Ascending aorta (tissue), 2 donors: Measurements from ENCODE around the gene FAM53B. TPM values are rescaled to one million over a fixed set of nuclear protein-coding genes. Genes with fewer than 3 reads are reported as not detected.

Source experiments
- DNase-seq, 2 donors: peaks; one replicate each; pipeline ENCODE4 v3.0.0-alpha.2; 2019; ENCODE audit warnings: low spot score in 2 of 2
- H3K27ac ChIP-seq, 2 donors: fragments of 200-600 bp; sonication (generic); one replicate each; pipeline ENCODE4 v1.5.1; 2016 to 2017; ENCODE audit warnings: mild to moderate bottlenecking in 1 of 2
- H3K27me3 ChIP-seq: fragments of 200-600 bp; sonication (generic); one replicate; pipeline ENCODE4 v1.5.1; 2017
- H3K36me3 ChIP-seq, 2 donors: fragments of 200-600 bp; sonication (generic); one replicate each; pipeline ENCODE4 v1.5.1; 2016
- H3K4me1 ChIP-seq, 2 donors: fragments of 200-600 bp; sonication (generic); one replicate each; pipeline ENCODE4 v1.5.1; 2016 to 2017; ENCODE audit warnings: mild to moderate bottlenecking in 1 of 2
- H3K4me3 ChIP-seq, 2 donors: fragments of 200-600 bp; sonication (generic); one replicate each; pipeline ENCODE4 v1.5.1; 2016 to 2017; ENCODE audit warnings: mild to moderate bottlenecking in 1 of 2
- H3K9me3 ChIP-seq, 2 donors: fragments of 200-600 bp; sonication (generic); one replicate each; pipeline ENCODE4 v1.5.1; 2016
- intact Hi-C: fragments of 100-400 bp; cut with DNase I; formaldehyde crosslinking; loops from one replicate; pipeline ENCODE4 v1.15.1; 2023
- total RNA-seq: library from RNA; depleted of rRNA; stranded (reverse); fragments of >200 nt; gene quantifications from one replicate; pipeline ENCODE4 v1.1.0, GENCODE V29; 2016
- TF ChIP-seq, protein P1 (sequence below), 3 experiments: fragments of 200-600 bp in 2 of 3; fragments of 450-650 bp in 1 of 3; sonication (generic) in 2 of 3; IDR thresholded peaks; one replicate each; pipeline ENCODE4 v1.5.1; 2016 to 2019; ENCODE audit warnings: antibody characterized with exemption in 3 of 3, mild to moderate bottlenecking in 1 of 3, moderate library complexity in 1 of 3

FAM53B gene
- total RNA-seq, 1 donor from 2014 or later, result 52.5 TPM

DNA sequence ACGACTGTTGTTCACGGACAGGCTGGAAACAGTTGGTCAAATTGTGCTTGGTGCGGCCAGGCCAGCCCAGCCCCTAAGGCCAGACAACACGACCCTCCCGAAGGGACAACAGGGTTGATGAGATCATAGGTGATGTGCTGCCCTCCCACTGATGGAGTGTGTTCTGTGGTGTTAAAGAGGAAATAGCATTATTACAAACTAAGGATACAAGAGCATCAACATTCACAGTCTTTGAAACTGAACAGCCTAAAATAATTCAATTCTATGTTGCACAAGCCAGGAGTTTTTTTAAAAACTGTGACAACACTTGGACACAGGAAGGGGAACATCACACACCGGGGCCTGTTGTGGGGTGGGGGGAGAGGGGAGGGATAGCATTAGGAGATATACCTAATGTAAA, 87.6 kb downstream of the FAM53B start:
- H3K27me3 ChIP-seq, result no peaks in the 10 kb centered on the region
- intact Hi-C loops, result no loop called here
- no peaks in the 10 kb centered on the region for H3K9me3 ChIP-seq
- DNase-seq, result no peak
- H3K36me3 ChIP-seq, result no peaks in the 10 kb centered on the region
- peaks cover 0 to 2% of the 10 kb centered on the region in 2 donors for H3K4me1 ChIP-seq
- no peak overlapping the region for H3K27ac ChIP-seq
- TF ChIP-seq, protein P1, sequence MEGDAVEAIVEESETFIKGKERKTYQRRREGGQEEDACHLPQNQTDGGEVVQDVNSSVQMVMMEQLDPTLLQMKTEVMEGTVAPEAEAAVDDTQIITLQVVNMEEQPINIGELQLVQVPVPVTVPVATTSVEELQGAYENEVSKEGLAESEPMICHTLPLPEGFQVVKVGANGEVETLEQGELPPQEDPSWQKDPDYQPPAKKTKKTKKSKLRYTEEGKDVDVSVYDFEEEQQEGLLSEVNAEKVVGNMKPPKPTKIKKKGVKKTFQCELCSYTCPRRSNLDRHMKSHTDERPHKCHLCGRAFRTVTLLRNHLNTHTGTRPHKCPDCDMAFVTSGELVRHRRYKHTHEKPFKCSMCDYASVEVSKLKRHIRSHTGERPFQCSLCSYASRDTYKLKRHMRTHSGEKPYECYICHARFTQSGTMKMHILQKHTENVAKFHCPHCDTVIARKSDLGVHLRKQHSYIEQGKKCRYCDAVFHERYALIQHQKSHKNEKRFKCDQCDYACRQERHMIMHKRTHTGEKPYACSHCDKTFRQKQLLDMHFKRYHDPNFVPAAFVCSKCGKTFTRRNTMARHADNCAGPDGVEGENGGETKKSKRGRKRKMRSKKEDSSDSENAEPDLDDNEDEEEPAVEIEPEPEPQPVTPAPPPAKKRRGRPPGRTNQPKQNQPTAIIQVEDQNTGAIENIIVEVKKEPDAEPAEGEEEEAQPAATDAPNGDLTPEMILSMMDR (IDR thresholded peaks at IDR 0.05), result no peak
- H3K4me3 ChIP-seq, result no peak overlapping the region

DNA sequence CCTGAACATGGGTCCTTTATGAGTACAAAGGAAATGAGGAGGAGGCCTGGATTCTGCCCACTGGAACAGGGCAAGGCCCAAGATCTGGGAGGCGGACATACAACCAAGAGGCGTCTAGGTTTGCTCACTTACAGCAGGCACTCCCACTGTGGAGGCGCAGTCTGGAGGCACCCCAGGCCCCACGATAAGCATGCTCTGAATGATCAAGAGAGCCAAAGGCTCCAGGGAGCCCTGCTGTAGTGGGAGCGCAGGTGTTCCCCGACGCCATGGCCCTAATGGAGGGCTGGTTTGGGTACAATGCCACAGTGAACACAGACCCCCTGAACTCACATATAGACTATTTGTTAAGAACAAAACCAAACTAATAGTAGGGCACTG, 88.1 kb downstream of the FAM53B start:
- no peaks in the 10 kb centered on the region for H3K9me3 ChIP-seq
- no peak overlapping the region for H3K4me3 ChIP-seq
- DNase-seq, result no peak
- H3K27me3 ChIP-seq, result no peaks in the 10 kb centered on the region
- intact Hi-C loops, result no loop called here
- TF ChIP-seq, protein P1 (IDR thresholded peaks at IDR 0.05), result no peak
- peaks cover 0 to 2% of the 10 kb centered on the region in 2 donors for H3K4me1 ChIP-seq
- no peak overlapping the region for H3K27ac ChIP-seq
- H3K36me3 ChIP-seq, result no peaks in the 10 kb centered on the region

DNA sequence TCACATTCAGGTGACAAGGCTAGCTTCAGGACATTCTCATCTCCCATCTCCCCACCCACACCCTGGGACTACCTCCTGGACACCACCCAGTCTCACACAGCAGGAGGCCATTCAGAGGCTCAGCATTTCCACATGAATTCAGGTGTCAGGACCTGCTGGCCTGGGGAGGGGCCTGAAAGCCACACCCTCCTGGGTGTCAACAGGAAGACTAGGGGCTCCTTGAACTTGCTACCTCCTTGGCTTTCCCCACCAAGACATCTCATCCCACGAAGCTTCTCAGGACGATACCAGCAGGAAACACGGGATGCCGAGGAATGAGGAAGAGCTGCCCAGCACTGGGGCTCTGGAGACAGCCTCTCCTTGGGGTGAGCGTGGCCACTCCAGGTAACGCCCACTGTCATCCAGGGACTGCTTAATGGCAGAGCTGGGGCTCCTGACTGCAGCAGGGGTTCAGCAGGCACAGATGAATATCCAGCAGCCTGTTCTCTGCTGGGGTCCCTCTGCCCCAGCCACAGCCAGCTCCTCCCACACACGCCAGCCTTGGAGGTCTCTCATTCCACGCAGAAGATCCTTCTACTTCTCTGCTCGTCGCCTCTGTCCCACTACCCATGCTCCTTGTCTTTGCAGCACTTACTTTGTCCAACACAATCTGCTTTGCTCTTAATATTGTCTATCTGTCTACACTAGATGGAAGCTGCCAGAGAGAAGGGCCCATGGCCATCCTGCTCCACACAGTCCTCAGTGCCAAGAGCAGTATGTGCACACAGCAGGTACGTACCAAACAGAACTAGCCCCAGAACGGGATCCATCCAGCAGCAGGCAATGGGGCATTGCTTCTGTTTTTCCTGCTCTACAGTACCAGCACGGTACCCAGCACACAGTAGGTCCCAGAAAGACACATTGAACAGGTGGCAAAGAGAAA, 88.7 kb downstream of the FAM53B start:
- H3K36me3 ChIP-seq, result no peaks in the 10 kb centered on the region
- H3K4me3 ChIP-seq, result no peak overlapping the region
- H3K9me3 ChIP-seq, result no peaks in the 10 kb centered on the region
- TF ChIP-seq, protein P1 (IDR thresholded peaks at IDR 0.05), result no peak
- peaks cover 0 to 2% of the 10 kb centered on the region in 2 donors for H3K4me1 ChIP-seq
- DNase-seq, result no peak
- intact Hi-C loops, result no loop called here
- peak overlapping the region in 1 of 2 donors; percentile 43 for H3K27ac ChIP-seq
- no peaks in the 10 kb centered on the region for H3K27me3 ChIP-seq

DNA sequence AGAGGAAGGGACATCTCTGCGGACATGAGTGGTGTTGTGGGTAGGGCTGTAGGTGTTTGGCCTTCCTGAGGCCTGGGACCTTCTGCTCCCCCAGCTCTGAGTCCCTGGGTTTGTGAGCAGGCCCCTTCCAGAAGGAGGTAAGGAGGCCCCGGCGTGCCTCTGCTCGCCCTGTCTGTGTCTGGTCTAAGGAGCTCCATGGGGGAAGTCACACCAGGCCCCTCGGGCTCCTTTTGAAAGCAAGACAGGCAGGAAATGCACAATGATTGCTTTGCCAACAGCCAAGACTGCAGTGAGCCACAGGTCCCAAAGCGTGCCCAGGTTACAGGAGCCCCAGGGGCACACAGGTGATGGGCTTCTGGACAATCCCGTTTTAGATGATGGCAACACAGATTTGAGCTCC, 89.5 kb downstream of the FAM53B start:
- H3K27ac ChIP-seq, result peak overlapping the region; percentile 20 to 43
- H3K9me3 ChIP-seq, result no peaks in the 10 kb centered on the region
- H3K4me1 ChIP-seq, result peaks cover 0 to 2% of the 10 kb centered on the region in 2 donors

DNA sequence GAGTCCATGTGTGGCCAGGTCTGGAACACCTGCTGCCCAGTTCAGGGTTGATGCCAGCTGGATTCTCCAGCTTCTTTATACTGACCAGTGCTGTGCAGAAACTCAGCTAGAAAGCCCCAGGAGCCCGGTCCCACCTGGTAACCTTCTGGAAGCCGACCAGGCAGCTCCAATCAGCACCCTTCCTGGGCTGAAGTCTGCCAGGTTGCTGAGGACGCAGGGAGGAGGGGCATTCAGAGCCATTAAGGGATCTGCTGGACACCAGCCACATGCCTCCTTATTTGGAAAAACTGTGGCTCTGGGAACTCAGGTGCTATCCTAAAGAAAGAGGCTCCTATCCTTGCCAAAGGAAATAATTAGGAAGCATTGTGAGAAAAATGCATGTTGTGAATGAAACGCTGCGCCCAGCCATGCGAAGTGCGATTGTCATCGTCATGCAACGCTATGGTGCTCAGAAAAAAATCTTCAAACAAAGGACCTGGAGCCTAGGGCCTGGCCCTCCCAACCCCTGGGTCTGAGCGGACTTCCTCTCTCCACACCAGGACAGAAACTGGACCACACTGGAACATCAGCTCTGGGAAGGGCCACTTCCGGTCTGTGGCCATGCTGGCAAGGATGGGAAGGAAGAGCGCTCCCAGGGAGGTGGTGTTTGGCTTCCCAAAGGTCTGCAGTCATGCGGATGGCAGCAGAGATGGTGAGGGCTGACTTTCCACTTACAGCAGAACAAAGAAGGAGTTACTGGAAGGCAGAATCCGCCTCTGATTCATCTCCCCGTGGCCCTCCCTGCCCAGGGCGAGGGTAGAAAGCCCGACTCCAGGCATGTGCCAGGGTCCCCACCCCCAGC, 90.1 kb downstream of the FAM53B start:
- TF ChIP-seq, protein P1 (IDR thresholded peaks at IDR 0.05), result no peak
- Histone ChIP-seq H3K4me1 (peaks cover 4 to 8% of the 10 kb centered on the region in 2 donors), H3K9me3 (no peaks in the 10 kb centered on the region), H3K4me3 (no peak overlapping the region), H3K36me3 (no peaks in the 10 kb centered on the region), H3K27me3 (no peaks in the 10 kb centered on the region), H3K27ac (peak overlapping the region; percentile 20 to 43)
- intact Hi-C loops, result no loop called here
- DNase-seq, result no peak

More for the DNA sequence above, 89.5 kb downstream of the FAM53B start:
- H3K36me3 ChIP-seq, result no peaks in the 10 kb centered on the region
- H3K4me3 ChIP-seq, result no peak overlapping the region
- TF ChIP-seq, protein P1 (IDR thresholded peaks at IDR 0.05), result no peak
- no peaks in the 10 kb centered on the region for H3K27me3 ChIP-seq
- no peak for DNase-seq
- intact Hi-C loops, result no loop called here
